Cardiac septum (tissue), 1 donor: ENCODE results near the gene NCMAP. TPM values are rescaled to one million over a fixed set of nuclear protein-coding genes. Genes with fewer than 3 reads are reported as not detected.

ENCODE experiments used
- DNase-seq: peaks from one replicate; pipeline ENCODE4 v3.0.0-alpha.2; 2020; ENCODE audit warnings: low spot score
- intact Hi-C: fragments of 100-400 bp; cut with DNase I; formaldehyde crosslinking; loops from one replicate; pipeline ENCODE4 v1.14.0; 2022
- total RNA-seq: library from RNA; stranded (reverse); fragmentation: NEBNext Ultra II Directional; extraction: Animal tissue kit (Norgen Biotek cat#: 25700); gene quantifications from one replicate; pipeline ENCODE4 v1.2.1, GENCODE V29; 2021
- donor health status: DM: no; HTN: no; CAD: no.

The NCMAP gene
- total RNA-seq, 1 donor from 2014 or later, result not detected

DNA sequence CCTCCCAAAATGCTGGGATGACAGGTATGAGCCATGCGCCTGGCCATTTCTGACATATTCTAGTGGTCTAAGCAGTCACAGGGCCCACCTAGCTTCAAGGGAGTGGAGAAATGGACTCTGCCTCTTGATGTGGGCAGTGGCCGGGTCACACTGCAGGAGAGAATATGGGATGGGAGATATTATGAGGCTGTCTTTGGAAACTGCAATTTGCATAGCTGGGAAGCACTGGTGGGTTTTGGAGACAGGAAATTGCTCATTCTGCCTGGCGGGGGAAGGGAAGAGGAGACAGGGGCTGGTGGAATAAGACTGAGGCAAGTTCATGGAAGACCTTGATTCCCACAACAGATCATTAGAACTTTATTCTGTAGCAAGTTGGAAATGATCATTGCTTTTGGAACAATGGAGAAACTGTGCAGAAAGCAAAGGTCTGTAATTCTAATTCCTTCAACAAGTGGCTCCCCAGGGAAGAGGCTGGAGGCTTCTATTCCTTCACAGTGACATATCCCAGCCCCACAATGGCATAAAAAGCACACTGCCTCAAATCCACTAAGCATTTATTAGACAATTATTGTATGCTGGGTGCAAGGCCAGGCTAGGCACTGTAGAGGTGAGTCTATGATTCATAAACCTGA lies 10.5 kb downstream of the NCMAP start:
- intact Hi-C loops, result no loop called here
- no peak for DNase-seq

DNA sequence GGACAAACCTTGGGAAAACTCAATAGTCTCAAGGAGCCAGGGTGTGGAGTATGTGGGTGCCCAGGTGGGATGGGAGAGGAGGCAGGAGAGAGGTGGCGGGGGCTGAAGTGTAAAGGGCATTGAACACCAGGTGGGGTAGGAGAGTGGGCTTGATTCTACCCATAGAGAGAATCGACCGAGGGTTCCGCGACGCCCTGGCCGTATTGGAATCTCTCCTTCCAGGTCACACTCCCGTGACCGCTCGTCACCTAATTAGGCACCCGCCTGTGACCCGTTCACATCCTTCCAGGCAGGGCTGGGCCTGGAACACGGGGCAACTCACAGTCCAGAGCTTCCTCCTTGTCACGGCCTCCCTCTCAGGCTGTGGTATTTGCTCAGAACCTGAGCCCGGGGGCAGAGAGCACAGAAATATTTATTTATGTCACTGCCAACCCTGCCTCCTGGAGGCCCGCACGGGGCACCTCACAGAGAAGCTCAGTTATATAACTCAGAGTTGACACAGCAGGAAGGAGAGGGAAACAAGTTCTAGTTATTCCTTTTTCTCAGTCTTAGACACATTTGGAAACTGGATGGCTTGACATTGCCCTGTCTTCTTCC lies 12.0 kb downstream of the NCMAP start:
- intact Hi-C loops, result no loop called here
- no peak for DNase-seq

DNA sequence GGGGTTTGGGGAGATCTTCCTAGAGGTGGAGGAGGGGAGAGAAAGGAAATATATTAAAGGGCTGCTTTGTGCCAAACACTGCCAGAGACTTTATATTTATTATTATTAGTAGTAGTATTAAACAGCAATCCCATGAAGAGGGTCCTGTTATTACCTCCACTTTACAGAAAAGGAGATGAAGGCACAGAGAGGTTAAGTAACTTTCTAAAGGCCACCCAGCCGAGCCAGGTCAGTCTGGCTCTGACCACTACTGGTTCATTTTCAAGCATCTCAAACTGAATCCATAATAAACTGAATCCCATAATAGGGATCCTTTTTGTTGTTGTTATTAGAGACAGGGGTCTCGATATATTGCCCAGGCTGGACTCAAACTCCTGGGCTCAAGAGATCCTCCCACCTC lies 12.6 kb downstream of the NCMAP start:
- intact Hi-C loops, result no loop called here
- DNase-seq, result no peak

DNA sequence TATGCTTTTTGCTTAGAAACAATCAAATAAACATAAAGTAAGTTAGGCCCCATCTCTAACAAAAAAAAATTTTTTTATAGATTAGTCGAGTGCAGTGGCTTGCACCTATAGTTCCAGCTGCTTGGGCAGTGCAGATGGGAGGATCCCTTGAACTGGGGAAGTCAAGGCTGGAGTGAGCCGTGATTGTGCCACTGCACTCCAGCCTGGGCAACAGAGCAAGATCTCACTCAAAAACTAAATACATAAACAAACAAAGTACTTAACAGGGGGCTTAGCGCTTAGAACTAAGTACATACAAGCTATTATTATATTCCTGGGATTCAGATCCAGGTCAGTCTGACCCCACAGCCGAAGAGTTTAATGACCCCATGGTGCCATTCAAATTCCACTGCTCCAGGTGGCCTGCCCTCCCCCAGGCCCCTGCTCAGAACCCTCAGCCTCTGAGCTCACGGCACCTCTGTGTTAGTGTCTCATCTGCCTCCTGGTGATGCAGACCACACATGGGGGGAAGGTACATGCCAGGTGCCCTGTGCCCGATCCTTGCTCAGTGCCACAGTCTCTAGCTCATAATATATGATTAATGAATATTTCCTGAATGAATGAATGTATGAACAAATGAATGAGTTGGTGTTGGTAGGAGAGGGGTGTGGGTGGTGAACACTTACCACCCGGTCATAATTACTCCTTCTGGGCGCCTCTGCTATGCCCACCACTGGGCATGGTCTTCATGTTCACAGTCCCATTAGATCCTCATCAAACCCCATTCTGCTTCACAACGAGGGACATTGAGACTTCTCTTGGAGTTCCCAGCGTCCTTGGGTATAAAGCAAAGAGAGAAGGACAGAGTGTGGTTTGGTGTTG lies 14.6 kb downstream of the NCMAP start:
- no peak for DNase-seq
- intact Hi-C loops, result no loop called here

DNA sequence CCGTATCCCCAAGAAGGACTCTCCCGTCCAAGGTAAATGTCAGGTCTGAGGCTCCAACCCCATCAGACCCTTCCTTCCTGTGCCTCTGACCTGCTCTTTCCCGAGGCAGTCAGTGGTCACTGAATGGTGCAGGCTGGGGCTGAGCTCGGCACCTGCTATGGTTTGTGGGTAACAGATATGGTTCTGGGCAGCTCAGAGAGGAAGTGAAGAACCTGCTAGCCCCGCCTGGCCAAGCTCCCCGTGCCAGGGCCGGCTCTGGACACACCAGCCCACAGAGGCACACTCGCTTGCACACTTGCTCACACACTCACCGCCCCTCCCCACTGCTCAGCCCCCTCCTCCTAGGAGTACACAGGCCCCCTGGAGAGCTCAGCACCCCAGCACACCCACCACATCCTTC lies 16.4 kb downstream of the NCMAP start:
- no peak for DNase-seq
- intact Hi-C loops, result no loop called here

DNA sequence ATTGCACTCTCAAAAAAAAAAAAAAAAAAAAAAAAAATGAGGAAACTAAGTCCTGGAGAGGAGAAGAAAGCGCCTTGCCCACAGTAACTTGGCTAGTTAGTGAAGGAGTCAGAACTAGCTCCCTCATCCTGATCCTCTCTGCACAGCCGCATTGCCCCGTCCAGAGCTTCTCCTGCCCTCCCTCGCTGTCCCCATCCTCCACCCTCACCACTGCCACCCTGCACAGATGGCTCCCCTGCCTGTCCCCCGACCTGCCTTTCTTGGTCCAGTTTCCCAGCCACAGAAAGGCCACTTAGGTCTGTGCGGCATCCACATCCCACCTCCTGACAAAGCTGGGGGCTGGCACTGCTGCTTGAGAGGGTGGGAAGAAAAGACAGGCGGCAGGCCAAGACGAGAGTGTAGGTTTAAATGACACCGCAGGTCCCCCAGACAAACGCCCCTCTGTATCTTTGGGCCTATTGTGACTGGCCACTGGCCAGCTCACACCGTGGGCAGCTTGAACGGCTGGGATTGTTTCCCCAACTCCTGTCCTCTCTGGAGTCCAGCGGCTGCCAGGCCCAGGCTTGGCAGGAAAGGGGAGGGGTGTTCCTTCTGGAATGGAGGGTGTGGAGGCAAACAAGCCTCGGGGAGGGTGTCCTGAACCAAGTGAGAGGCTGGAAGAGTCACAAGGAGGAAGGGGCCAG lies 20.2 kb downstream of the NCMAP start:
- DNase-seq, result no peak
- intact Hi-C loops, result no loop called here

DNA sequence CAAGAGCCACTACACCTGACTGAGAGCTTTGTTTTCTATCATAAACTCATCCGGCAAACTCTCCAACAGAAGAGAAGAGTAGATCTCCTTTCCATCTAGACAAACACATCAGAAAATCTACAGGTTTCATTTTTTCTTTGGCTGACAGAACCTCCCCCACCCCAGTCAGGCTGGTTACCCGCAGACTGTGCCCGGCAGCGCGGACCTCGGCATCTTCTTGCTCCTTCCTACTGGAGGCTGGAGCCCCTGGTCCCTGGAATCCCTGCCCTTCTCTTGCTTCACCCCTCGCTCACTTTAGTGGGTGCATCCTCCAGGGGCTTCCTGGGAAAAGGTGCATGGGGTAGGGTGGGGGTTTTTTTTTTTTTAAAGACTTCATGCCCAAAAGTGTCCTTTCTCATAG lies 23.0 kb downstream of the NCMAP start:
- DNase-seq, result no peak
- intact Hi-C loops, result no loop called here

DNA sequence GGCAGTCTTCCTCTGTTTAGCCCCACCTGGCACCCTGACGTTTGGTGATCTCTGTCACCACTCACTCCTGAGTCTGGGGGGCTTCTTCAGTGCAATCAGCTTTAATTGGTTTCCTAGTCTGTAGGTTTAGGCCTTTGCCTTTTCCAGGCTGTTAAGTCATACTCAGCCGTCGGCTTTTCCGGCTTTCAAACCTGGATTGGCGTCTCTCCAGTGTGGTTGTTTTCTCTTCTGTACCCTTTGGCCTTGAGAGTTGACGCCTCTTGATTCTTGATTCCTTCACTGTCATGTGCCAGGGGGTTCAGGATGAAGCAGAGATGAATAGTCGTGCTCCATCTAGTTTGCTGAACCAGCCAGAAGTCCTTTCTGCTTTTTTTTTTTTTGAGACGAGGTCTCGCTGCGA lies 24.9 kb downstream of the NCMAP start:
- intact Hi-C loops, result no loop called here
- DNase-seq, result no peak

DNA sequence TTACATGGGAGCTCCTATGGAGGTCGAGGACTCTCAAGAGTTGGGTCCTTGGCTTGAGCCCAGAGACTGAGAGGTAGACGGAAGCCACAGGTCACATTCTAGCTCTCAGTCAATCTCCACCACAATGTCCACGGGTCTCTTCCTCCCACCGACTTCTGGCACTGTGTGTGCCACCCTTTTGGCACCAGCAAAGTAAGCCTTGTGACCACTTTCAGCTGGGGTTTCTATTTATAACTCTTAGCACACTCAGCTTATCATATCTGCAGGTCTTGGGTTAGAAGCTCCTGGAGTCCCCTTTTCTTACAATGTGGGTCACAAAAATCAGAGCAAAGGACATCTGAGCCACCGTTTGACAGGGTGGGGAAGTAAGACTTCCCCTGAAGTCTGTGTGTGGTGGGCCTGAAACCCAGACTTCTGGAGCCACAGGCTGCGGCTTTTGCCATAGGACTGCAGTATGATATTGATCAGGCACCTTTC lies 28.3 kb downstream of the NCMAP start:
- intact Hi-C loops, result no loop called here
- no peak for DNase-seq

DNA sequence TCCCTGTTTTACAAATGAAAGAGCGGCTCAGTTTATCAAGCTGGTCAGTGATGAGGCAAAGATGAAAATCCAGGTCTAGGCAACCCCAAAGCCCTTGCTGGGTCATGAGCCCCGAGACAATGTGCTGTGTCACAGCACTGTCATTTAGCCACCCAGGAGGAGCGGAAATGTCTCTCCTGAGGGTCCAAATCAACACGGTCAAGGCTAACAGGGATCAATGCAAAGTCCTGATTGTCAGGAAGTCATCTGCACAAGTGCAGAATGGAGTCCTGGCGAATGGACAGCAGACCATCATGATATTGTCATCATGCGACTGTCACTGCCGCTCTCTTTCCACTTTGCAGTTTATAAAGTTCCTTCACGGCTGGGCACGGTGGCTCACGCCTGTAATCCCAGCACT lies 30.2 kb downstream of the NCMAP start:
- no peak for DNase-seq
- intact Hi-C loops, result no loop called here

DNA sequence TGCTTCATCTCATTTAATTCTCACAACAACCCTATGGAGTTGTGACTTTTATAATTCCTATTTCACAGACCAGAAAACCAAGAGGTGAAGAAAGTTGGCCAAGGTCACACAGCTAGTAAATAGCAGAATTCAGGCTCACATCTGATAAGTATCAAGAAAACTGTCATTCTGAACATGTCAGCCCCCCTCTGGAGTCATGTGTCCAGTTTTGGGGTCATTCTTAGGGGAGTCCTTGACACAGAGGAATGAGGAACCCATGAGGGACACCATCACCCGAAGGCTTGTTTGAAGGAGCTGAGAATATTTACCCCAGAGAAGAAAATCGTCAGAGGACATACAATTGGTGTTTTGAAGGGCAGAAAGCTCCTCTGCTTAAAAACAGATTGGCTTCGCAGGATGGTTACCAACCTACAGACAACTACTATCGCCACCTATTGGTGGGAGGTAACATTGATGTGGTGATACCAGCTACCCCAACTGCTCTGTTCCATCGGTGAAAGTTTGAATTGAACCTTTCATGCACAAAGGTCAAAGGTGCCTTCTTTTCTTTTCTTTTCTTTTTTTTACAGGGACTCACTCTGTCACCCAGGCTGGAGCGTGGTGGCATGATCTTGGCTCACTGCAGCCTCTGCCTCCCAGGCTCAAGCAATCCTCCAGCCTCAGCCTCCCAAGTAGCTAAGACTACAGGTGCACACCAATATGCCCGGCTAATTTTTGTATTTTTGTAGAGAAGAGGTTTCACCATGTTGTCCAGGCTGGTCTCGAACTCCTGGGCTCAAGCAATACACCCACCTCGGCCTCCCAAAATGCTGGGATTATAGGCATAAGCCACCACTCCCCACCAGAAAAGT lies 31.3 kb downstream of the NCMAP start:
- DNase-seq, result no peak
- intact Hi-C loops, result no loop called here

DNA sequence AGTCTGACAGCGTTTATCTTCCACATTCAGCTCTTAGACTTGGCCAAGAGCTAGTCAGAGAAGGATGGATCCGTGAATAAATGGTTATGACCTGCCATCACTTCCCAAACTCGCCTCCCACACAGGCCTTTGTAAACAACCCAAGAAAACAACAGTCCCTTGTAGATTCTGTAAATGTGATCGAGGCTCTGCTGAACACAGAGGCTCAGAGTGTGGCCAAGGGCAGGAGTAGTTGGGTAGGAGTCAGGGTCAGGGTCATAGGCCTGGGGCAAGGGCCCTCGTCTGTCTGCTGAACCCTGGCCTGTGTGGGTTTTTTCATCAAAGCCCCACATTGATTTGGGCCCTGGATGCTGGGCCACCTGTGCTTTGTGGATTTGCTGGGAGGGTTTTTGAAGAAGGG lies 32.7 kb downstream of the NCMAP start:
- DNase-seq, result no peak
- intact Hi-C loops, result no loop called here

DNA sequence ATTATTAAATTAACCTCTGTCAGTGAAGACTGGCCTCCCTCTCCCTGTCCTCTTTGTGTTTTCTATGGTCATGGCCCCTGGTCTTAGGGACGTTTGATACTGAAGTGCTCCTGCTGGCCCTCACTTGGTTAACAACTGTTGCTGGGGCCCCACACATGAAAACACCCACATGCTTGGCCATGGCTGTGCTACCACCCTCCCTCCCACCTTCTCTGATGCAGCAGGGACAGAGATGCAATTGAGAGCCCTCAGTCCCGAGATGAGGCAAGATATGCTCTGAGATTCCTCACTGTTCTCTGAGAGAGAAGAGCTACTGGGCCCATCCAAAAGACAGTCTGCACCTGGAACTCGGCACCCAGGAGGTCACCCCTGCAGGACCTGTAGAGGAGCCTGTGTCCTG lies 33.3 kb downstream of the NCMAP start:
- DNase-seq, result no peak
- intact Hi-C loops, result no loop called here

DNA sequence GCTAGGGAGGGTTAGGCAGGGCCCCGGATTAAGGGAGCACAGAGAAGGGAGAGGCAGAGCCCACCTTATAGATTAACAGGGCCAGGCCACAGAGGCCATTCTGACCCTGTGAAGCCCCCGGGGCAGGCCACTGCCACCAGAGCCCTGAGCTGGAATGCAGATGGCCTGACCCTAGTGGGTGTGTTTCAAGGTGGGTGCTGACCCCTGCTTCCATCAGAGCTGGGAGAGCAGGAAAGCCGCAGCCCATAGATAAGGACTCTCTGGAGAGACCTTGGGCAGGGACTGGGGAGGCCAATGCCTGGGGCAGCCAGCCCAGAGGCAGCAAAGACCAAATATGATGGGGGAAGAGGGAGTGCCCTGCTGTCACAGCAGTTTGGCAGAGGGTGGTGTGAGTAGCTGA lies 35.9 kb downstream of the NCMAP start:
- intact Hi-C loops, result no loop called here
- no peak for DNase-seq

DNA sequence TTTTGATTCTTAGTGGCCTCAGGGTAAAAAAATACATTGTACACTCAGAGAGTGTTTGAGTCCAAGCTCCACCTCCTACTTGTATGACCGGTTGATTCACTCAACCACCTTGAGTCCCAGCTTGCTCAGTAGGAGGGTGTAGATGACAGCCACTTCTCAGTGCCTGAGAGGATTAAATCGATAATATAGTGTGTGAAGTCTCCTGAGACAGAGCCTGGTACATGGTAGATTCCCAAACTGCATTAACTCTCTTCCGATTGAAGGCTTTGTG lies 38.4 kb downstream of the NCMAP start:
- no peak for DNase-seq
- intact Hi-C loops, result no loop called here

DNA sequence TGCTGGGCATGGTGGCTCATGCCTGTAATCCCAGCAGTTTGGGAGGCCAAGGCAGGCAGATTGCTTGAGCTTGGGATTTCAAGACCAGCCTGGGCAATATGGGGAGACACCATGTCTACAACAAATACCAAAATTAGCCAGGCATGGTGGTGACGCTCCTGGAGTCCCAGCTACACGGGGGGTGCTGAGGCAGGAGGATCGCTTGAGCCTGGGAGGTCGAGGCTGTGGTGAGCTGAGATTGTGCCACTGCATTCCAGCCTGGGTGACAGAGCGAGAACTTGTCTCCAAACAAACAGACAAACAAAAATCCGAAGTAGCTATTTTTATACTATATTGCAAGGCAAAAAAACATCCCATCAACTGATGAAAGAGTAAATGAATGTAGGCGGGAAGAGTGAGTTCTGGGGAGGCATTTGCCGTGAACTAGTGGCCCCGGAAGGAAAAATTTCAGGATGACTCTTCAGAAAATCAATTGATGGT lies 40.6 kb downstream of the NCMAP start:
- no peak for DNase-seq
- intact Hi-C loops, result no loop called here

DNA sequence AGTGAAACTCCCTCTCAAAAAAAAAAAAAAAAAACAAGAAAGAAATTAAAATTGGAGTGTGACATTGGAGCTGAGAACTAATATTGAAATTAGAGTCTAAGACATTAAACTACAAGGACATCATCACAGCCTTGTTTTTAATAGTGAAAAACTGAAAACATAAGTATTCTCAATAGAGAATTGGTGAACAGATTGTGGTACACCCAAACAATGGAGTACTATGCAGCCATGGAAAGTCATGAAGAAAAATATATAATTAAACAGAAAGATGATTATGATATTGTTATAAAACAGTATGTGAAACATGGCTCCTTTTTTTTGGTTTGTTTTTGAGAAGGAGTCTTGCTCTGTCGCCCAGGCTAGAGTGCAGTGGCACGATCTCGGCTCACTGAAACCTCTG lies 43.4 kb downstream of the NCMAP start:
- intact Hi-C loops, result no loop called here
- no peak for DNase-seq

DNA sequence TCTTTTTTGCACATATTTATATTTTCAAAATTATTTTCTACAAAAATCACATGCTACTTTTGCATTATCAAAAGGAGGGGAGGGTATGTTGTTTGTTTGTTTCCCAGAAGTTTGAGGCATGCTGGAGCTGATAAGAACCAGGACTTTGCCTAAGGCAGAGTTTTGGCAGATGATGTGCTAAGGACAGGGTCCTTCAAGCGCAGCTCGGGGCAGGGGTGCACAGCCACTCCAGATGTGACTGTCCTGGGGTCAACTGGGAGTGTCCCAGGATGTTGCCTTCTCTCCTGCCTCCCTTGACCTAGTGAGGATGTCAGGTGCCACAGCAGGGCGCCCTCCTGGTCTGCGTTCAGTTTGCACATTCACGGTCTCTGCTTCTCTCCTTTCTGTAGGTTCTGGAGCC lies 44.7 kb downstream of the NCMAP start:
- intact Hi-C loops, result no loop called here
- no peak for DNase-seq

DNA sequence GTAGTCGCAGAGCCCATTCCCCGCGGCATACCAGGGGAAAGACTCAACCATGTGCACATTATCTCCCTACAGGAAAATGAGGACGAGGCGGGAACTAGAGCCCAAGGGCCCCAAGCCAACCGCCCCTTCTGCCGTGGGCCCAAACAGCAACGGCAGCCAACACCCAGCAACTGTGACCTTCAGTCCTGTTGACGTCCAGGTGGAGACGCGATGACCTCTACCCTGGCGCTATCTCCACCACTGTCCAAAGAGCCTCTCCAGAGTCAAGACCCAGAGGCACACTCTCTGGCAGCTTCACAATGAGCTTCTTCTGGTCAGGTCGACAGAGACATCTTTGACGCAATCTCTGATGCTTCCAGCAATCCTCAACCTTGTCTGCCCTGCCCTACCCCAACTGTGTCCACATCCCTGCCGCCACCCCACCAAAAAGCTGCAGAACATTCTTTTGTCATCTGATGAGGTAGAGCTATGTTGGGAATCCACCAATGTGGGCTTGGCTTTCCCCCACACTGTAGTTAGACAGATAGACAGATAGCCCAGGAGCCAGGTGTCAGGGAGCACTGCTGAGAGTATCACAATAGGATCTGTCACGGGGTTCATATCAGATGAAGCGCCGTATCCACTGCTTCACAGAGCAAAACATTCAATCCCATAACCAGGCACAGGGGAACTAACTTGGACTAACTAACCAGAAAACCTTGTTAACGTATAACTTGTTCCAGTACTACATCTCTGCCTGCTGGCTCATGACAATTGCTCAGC lies 49.8 kb downstream of the NCMAP start:
- DNase-seq, result no peak
- intact Hi-C loops, result no loop called here
